Urinary bladder (tissue), 4 donors: ENCODE data around the gene ADARB2. TPM values are rescaled to one million over a fixed set of nuclear protein-coding genes. Genes with fewer than 3 reads are reported as not detected.

ENCODE experiments used
- DNase-seq: peaks from one replicate; pipeline ENCODE4 v3.0.0-alpha.2; 2015; ENCODE audit errors: extremely low spot score
- H3K27ac ChIP-seq: one replicate; pipeline ENCODE4 v1.5.1; 2013; ENCODE audit warnings: low read depth, mild to moderate bottlenecking, moderate library complexity
- H3K36me3 ChIP-seq: one replicate; pipeline ENCODE4 v1.6.1; 2013; ENCODE audit warnings: mild to moderate bottlenecking, moderate library complexity; ENCODE audit not compliant: insufficient read depth
- H3K4me1 ChIP-seq: one replicate; pipeline ENCODE4 v1.6.1; 2013; ENCODE audit warnings: mild to moderate bottlenecking, moderate library complexity; ENCODE audit not compliant: insufficient read depth
- H3K4me3 ChIP-seq: one replicate; pipeline ENCODE4 v1.5.1; 2013; ENCODE audit warnings: low read depth, low read length
- WGBS: extraction: QIAGEN DNeasy Blood & Tissue Kit; methylation state at CpG from one replicate; pipeline ENCODE4 v1.1.7; 2013; 5-methylcytosine and 5-hydroxymethylcytosine counted together
- polyA plus RNA-seq: library from polyadenylated mRNA; stranded (reverse); fragments of 200-250 nt; gene quantifications from one replicate; pipeline ENCODE4 v1.2.3, GENCODE V29; 2013
- total RNA-seq: library from RNA; depleted of rRNA; stranded (reverse); fragments of >200 nt; gene quantifications from one replicate; pipeline ENCODE4 v1.2.3, GENCODE V29; 2014
- donor health status: healthy with polysubstance abuse.
- donor health status: healthy.

The ADARB2 gene
- total and polyA plus RNA-seq, 2 donors, result 0.26 to 1.0 TPM

- no peak for DNase-seq
- no peak overlapping the region for H3K27ac ChIP-seq
- H3K4me3 ChIP-seq, result no peak overlapping the region
- no peaks in the 10 kb centered on the region for H3K4me1 ChIP-seq
- WGBS, result 87% methylated on average over 22 of the region's 22 CpGs
- no peaks in the 10 kb centered on the region for H3K36me3 ChIP-seq
Observed at GRCh38 chr10:1190791-1191490, 546.4 kb downstream of the ADARB2 start.

GRCh38 chr10:1190052-1190395, 547.3 kb downstream of the ADARB2 start:
- 84% methylated on average over 12 of the region's 12 CpGs for WGBS
- Histone ChIP-seq H3K36me3 (no peaks in the 10 kb centered on the region), H3K4me1 (no peaks in the 10 kb centered on the region), H3K27ac (no peak overlapping the region), H3K4me3 (no peak overlapping the region)
- DNase-seq, result no peak

GRCh38 chr10:1189166-1190051, 547.9 kb downstream of the ADARB2 start:
- 92% methylated on average over 24 of the region's 26 CpGs for WGBS
- Histone ChIP-seq H3K4me3 (no peak overlapping the region), H3K4me1 (no peaks in the 10 kb centered on the region), H3K36me3 (no peaks in the 10 kb centered on the region), H3K27ac (no peak overlapping the region)
- DNase-seq, result no peak

GRCh38 chr10:1188558-1189135, 548.7 kb downstream of the ADARB2 start:
- no peak overlapping the region for H3K27ac ChIP-seq
- WGBS, result 75% methylated on average over 14 of the region's 14 CpGs
- H3K36me3 ChIP-seq, result no peaks in the 10 kb centered on the region
- no peaks in the 10 kb centered on the region for H3K4me1 ChIP-seq
- DNase-seq, result no peak
- H3K4me3 ChIP-seq, result no peak overlapping the region

GRCh38 chr10:1187855-1188557, 549.3 kb downstream of the ADARB2 start:
- DNase-seq, result no peak
- Histone ChIP-seq H3K27ac (no peak overlapping the region), H3K36me3 (no peaks in the 10 kb centered on the region), H3K4me1 (no peaks in the 10 kb centered on the region), H3K4me3 (no peak overlapping the region)
- 83% methylated on average over 11 of the region's 11 CpGs for WGBS

GRCh38 chr10:1187151-1187854, 550.0 kb downstream of the ADARB2 start:
- no peaks in the 10 kb centered on the region for H3K36me3 ChIP-seq
- no peak overlapping the region for H3K27ac ChIP-seq
- no peak overlapping the region for H3K4me3 ChIP-seq
- WGBS, result 91% methylated on average over 29 of the region's 29 CpGs
- DNase-seq, result no peak
- H3K4me1 ChIP-seq, result no peaks in the 10 kb centered on the region

GRCh38 chr10:1186683-1186990, 550.7 kb downstream of the ADARB2 start:
- no peaks in the 10 kb centered on the region for H3K4me1 ChIP-seq
- DNase-seq, result no peak
- WGBS, result 81% methylated on average over 7 of the region's 7 CpGs

GRCh38 chr10:1185911-1186682, 551.2 kb downstream of the ADARB2 start:
- no peak overlapping the region for H3K4me3 ChIP-seq
- no peaks in the 10 kb centered on the region for H3K36me3 ChIP-seq
- no peak for DNase-seq
- 92% methylated on average over 24 of the region's 24 CpGs for WGBS
- H3K27ac ChIP-seq, result no peak overlapping the region
- H3K4me1 ChIP-seq, result no peaks in the 10 kb centered on the region

More at GRCh38 chr10:1186683-1186990, 550.7 kb downstream of the ADARB2 start:
- H3K4me3 ChIP-seq, result no peak overlapping the region
- H3K27ac ChIP-seq, result no peak overlapping the region
- no peaks in the 10 kb centered on the region for H3K36me3 ChIP-seq

- no peak for DNase-seq
- Histone ChIP-seq H3K4me1 (no peaks in the 10 kb centered on the region), H3K27ac (no peak overlapping the region), H3K36me3 (no peaks in the 10 kb centered on the region), H3K4me3 (no peak overlapping the region)
- 80% methylated on average over 45 of the region's 45 CpGs for WGBS
Observed at GRCh38 chr10:1184541-1185430, 552.5 kb downstream of the ADARB2 start.

- Histone ChIP-seq H3K4me1 (no peaks in the 10 kb centered on the region), H3K27ac (no peak overlapping the region), H3K4me3 (no peak overlapping the region), H3K36me3 (no peaks in the 10 kb centered on the region)
- DNase-seq, result no peak
- WGBS, result 59% methylated on average over 12 of the region's 12 CpGs
Observed at GRCh38 chr10:1183701-1184100, 553.6 kb downstream of the ADARB2 start.

GRCh38 chr10:1183033-1183396, 554.3 kb downstream of the ADARB2 start:
- Histone ChIP-seq H3K4me1 (no peaks in the 10 kb centered on the region), H3K27ac (no peak overlapping the region), H3K4me3 (no peak overlapping the region), H3K36me3 (no peaks in the 10 kb centered on the region)
- no peak for DNase-seq
- 86% methylated on average over 18 of the region's 18 CpGs for WGBS
